Measurements from ENCODE around the gene RPS6KL1.

Gene RPS6KL1

GRCh38 chr14:74882103-74882920 is 40.7 kb downstream of the RPS6KL1 start:
- DNase-seq: peak; percentile 19 to 50 (median 41)

- DNase-seq: peak; percentile 68 to 89 (median 79)
Observed at GRCh38 chr14:74881431-74882102, 41.5 kb downstream of the RPS6KL1 start, which contains the start of gene DLST. Gene DLST, plus strand, starts transcription at chr14:74881916. Its CDS starts 38 bp downstream, at chr14:74881954.

DNA sequence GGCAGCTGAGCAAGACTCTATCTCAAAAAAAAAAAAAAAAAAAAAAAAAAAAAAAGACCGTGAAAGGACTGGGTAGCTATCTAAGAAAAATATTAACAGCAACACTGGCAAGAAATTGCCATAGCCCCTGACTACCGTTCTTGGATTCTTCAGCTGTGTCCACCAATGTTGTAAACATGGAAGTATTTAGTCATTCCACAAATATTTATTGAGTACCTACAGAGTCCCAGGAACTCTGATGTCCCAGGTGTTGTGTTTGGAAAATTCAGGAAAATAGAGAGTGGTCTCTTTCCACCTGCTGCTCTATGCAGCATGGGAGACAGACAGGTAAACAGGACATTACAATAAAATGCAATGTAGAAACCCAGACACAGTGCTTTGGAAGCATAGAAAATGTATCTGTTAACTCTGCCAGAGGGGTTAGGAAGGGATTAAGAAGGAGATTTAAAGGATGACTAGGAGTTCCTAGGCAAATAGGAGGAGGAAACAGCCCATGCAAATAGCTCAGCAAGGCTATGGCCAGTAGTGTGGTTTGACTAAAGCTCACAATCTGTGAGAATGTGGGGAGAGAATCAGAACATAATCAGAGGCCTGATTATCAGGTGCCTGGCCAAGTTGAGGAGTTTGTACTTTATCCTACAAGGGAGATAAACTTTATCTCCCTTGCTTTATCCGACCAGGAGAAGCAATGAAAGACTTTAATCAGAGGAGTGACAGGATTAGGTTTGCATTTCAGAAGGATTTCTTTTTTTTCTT is 43.5 kb downstream of the RPS6KL1 start:
- DNase-seq: no peak

DNA sequence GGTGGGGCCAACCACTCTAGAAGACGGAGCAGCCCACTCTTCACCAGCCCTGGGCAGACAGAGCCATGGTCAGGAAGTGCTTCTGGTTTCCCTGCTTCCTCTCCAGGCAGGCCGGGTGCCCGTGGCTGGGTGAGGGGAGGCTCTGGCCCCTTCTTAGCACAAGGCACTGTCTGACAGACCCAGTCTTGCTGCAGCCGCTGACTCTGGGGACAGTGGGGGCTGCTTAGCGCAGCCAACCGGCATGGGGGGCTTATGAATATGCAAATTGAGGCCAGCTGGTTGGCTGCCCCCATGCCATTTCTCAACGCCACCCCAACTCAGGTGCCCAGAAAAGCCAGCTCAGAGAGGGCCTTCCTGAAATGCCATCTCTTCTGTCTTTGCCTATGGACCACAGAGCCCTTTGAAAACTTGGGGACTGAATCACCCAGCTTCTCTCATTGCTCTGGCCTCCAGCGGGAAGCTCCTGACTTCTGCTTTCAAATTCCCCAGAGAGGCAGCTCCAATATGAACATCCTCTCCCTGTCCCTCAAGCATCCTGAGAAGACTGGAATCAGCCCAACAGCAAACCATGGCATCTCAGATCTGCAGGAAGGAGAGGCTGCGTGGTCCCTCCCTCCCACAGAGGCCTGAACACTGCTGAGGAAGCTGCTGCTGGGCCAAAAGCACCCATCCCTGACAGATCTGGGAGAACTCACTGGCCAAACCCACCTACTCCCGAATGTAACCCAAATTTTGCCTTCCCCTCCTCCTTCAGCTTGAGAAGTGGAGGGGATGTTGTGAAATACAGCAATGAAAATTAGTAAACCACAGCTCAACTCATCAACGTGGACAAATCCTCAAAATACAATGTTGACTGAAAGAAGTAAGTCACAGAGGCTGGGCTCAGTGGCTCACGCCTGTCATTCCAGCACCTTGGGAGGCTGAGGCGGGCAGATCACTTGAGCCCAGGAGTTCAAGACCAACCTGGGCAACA is 46.8 kb downstream of the RPS6KL1 start, which contains the start of gene PROX2:
PROX2 (minus strand) TSS at position 205 of the 973 bp plus-strand sequence. CDS start 12,311 bp downstream, outside the sequence.
- peak in 1 of 5 donors; percentile 13 for DNase-seq

- no peak for DNase-seq
Observed at GRCh38 chr14:74875204-74875603, 47.9 kb downstream of the RPS6KL1 start.

DNA sequence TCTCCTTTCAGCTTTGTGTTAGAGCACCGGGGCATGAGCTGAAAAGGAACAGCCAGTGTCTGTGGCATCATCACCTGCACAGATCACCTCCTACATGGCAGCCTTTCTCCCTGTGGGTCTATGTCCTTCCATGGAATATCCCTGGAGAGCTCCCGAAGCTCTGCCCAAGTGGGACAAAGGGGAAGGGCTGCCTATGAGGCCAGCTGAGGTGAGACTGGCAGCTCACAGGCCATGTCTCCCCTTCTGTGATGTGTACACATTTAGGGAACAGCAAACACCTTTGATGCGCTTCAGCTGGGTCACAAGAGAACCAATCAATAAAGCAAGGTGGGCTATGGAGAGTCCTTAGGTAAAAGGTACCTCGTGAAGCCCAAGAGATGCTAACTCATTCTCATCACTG is 51.2 kb downstream of the RPS6KL1 start:
- DNase-seq: no peak

DNA sequence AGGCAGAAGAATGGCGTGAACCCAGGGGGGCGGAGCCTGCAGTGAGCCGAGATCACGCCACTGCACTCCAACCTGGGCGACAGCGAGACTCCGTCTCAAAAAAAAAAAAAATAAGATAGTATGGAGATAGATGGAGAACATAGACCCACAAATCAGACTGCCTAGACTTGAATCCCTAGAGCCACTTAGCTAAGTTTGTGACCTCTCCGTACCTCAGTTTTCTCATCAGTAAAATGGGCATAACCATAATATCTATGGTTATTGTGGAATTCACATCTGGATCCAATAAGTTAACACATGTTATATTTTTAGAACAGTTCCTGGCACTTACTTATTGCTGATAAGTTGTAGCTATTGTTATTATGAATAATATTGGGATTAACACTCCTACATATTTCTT is 54.3 kb downstream of the RPS6KL1 start:
- no peak for DNase-seq

GRCh38 chr14:74867673-74868072 is 55.4 kb downstream of the RPS6KL1 start:
- peak in 3 of 5 donors; percentile 21 to 59 (median 22) for DNase-seq

DNA sequence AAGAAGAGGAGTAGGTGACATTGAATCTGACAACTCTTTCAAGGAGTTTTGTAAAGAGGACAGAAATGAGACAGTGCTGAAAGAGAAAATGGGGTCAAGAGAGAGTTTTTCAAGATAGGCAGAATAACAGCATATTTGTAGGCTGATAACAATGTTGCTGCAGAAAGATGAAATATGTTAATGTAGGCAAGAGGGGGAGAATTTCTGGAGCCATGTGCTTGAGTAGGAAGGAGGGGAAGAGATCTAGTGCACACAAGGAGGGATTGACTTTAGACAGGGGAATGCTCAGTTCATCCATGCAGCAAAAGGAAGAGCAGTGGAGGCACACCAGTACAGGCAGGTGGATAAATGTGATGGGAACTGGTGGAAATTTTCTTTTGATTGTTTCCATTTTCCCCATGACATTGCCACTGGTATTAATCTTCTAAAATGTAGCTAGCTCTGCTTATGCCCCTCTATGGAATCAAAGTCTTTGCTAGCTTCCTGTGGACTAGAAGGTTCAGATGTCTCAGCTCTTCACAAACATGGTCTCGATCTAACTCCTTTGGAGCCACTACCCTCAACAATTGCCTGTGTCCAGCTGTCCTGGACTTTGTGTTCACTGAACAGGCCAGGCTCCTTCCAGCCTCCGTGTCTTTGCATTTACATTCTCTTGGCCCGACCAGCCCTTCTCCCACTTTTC is 56.2 kb downstream of the RPS6KL1 start:
- DNase-seq: no peak

DNA sequence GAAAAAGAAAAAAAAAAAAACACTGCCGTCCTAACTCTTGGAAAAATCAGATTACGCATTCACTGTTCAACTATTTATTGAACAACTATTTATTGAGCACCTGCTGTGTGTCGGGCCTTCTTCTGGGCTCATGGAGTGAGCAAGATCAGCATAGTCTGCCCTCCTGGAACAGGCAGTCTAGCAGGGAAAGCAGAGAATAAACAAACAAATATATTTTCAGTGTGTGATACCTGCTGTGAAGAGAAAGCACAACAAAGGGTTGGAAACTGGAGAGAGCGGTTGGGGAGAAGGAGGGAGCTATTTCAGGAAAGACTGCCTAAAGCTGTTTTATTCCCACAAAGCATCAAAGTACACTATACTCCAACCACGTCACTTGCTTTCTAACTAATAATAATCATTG is 57.9 kb downstream of the RPS6KL1 start:
- no peak for DNase-seq

- no peak for DNase-seq
Observed at GRCh38 chr14:74864198-74864597, 58.9 kb downstream of the RPS6KL1 start.

DNA sequence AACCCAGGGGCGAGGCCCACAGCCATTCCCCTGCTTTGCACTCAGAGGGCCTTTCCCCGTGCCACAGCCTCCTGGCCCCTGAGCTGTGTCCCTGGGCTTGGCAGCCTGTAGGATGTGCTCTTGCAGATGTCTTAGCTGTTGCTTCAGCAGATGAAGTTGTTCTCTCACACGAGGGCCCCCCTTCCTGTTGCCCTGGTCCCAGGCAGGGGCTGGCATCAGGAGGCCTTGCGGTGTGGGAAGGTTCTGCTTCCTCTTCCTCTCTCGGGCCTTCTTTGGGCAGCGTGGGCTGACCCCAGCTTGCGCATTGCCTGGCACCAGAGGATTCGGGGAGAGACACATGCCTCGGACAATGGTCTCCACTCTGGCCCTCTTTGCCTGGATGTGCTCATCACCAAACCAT is 59.8 kb downstream of the RPS6KL1 start:
- DNase-seq: no peak

- DNase-seq: no peak
Observed at GRCh38 chr14:74861734-74862090, 61.3 kb downstream of the RPS6KL1 start.

DNA sequence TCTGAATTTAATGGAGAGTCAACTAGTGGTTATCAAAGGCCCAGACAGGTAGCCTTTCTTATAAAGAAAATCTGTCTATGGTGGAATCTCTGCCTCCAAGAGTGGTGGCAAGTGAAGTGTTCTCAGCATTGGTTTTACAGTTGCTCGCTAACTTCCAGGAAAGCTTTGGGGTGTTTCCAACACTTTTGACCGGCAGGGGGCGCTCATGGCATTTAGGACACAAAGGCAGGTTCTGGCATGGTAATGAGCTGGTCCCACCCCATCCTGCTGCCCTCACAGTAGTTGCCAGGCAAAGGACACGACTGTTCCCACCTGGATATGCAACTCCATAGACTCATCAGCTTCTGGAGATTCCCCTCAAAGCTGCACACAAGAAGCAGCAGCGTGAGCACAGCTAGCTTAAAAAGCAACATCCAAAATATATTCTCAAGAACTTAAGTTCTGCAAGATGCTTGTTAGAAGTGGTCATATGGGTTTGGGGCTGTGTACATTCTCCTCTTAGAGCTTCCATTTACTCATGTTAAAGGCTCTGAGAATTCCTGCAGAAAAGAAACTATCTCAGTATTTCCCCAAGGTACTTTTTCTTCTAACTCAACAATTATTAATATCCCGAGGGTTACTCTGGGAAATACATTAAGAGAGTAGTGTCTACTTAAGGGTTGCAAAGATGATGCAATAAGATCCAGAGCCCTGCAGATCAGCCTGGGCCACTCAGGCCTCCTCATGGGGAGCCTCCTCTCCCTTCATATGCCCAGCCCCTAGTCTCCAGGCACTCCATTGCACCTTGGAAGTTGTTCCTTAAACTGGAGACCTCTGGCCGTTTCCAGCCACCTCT is 61.9 kb downstream of the RPS6KL1 start:
- DNase-seq: peak; percentile 76 to 94 (median 80)

DNA sequence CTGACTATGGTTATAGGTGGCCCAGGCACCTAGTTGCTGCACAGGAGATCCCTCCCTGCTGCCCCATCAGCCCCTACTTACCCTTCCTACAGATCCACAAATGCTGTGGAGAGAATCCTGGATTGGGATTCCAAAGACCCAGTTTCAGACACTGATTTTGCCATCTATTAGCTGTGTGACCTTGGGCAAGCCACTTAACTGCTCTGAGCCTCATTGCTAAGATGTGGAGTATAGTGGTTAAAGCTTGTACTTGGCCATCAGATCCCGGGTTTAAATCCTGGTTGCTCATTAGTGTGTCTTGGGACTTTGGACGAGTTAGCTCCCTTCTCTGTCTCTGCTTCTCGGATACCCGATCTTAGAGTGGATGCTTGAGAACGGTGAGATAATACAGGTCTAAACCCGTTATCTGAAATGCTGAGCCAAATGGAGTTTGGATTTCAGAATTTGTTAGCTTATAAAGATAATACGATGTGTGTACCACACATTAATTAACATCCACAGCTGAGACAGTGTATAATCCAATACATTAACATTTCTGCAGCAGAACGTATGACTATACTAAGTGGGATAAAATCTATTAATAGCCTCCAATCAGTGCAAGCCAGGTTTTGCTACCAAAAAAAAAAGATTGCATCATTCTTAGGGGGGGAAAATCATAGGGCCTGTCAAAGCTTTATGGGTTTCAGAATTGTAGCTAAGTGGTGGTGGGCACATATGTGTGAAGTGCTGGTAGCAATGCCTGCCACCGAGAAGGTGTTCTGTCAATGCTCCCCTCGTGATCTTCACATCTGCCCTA is 63.1 kb downstream of the RPS6KL1 start:
- no peak for DNase-seq

- DNase-seq: no peak
Observed at GRCh38 chr14:74858022-74858421, 65.0 kb downstream of the RPS6KL1 start.

DNA sequence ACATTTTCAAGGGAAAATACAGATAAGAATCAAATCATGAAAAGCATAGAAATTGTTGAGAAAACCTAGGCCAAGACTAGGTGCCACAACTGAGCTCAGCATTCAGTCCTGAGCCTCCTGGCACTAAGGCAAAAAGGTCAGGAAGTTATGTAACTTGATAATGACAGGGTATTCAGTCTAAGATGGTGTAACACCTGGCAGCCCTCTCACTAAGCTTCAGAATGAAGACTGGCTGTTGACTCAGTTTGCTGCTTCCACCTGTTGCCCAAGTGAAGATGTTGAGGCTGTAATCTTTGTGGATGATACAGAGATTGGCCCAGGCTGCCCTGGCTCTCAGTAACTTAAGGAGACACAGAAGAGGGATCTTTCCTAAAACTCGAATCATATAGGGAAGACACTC is 66.7 kb downstream of the RPS6KL1 start:
- no peak for DNase-seq

GRCh38 chr14:74855945-74856344 is 67.1 kb downstream of the RPS6KL1 start:
- no peak for DNase-seq

GRCh38 chr14:74855021-74855420 is 68.0 kb downstream of the RPS6KL1 start:
- no peak for DNase-seq
